Amniotic stem cell (primary cell): ENCODE measurements around the gene FAM184B.

Experiments used
- DNase-seq: peaks from one replicate; lab custom pipeline; 2025; lab: John Stamatoyannopoulos, UW

FAM184B gene

GRCh38 chr4:17636341-17636695 lies 145.1 kb downstream of the FAM184B start:
- DNase-seq = no peak

GRCh38 chr4:17635056-17635455 lies 146.4 kb downstream of the FAM184B start:
- no peak for DNase-seq

- DNase-seq = no peak
These were observed 147.8 kb downstream of the FAM184B start for GRCh38 chr4:17633600-17633999.

GRCh38 chr4:17630228-17630627 lies 151.2 kb downstream of the FAM184B start:
- DNase-seq = no peak

DNA sequence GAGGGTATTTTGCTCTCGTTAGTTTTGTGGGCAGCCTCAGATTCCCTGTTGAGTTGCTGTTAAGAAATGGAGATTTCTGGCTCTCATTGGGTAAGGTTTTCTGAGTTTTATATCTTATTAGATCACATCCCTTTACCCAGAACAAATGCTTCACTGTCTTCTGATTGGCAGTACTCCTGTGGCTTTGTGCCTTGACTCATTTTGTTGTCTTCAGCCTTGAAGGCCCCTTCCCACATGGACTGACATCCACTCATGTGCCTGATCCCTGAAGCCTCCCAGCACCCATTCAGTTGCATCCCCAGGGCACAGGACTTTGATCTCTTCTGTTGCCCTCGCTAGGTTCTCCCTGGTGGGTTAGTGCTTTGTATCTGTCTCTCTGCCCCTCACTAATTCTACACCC lies 156.6 kb downstream of the FAM184B start:
- DNase-seq = no peak

GRCh38 chr4:17623451-17624001 lies 157.9 kb downstream of the FAM184B start:
- no peak for DNase-seq

- peak; percentile 0 for DNase-seq
These were observed 161.9 kb downstream of the FAM184B start for GRCh38 chr4:17619416-17620105.

DNA sequence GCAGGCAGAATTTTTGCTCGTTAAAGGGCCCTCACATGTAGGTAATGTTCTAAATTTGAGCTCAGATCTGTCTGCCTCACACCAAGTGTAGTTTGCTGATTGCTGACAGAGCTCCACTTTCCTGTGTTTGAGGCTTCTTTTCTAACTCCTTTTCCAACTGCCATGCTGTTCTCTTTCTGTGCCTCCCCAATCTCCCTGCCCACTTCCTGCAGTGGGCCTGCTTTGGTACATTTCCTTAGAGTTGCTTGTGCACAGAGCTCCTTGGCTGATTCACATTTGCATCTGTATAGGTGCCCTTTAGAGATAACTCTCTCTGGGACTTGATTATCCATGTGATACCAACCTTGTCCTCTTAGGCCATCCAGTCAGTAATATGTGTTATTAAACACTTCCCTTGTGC lies 162.5 kb downstream of the FAM184B start:
- DNase-seq = no peak

- no peak for DNase-seq
These were observed 165.1 kb downstream of the FAM184B start for GRCh38 chr4:17616283-17616682.

DNA sequence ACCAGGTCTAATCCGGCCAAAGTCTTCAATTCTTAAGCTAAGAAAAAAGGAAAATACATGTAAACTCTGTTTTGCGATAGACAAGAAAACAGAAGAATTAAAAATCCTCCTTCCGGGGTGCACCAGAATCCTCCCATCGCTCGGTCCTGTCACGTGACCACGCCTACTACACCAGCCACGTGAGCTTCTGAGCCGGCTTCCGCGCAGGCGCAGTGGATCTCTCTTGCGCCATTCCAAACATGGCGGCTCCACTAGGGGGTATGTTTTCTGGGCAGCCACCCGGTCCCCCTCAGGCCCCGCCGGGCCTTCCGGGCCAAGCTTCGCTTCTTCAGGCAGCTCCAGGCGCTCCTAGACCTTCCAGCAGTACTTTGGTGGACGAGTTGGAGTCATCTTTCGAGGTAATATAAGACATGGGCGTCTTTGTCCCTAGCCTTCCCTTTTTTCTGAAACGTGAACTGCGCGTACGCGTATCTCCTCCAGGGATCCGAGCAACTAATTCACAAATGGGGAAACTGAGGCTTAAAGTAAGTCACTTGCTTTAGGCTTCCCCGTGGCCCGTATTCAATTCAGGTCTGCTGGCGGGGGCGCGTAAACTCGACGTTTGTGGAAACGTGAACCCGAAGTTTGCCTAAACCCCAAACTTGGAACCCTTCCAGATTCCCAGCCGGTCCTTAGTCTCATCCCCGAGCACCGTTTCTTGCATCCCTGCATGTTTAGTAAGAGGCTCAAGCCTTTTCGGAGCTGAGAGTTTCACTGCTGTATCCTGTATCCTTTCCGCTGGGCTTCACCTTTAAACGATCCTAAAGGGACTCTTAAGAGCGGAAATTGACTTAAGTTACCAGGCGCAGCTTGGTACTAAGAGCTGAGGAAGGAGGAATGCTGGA lies 166.8 kb downstream of the FAM184B start, which contains the start of gene MED28:
TSS of gene MED28 (plus strand) at position 226 of the 884 bp plus-strand sequence. CDS start at position 240, 14 bp downstream.
- DNase-seq = peak; percentile 89

DNA sequence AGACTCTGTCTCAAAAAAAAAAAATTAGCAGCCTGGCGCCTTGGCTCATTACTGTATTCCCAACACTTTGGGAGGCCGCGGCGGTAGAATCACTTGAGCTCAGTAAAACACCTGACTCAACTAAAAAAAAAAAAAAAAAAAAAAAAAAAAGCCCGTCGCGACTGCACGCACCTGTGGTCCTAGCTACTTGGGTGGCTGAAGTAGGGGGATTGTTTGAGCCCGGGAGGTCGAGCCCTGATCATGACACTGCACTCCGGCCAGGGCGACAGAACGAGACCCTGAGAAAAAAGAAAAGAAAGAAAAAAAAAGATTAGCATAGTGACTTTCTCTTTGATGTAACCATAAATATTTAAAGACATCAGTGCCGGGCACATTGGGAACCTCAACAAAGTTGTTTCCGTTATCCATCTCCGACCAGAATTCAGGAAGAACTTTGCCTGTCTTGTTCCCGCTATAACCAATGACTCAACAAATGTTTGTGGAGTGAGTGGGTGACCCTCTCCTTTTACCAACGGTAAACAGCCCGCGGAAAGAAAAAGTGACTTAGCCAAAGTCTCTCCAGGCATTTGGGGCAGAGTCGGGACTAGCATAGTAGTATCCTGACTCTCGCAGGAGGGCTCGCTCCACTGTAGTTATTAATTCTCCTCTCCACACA lies 167.5 kb downstream of the FAM184B start:
- DNase-seq = peak; percentile 75

- DNase-seq = no peak
These were observed 176.2 kb downstream of the FAM184B start for GRCh38 chr4:17605236-17605635.

DNA sequence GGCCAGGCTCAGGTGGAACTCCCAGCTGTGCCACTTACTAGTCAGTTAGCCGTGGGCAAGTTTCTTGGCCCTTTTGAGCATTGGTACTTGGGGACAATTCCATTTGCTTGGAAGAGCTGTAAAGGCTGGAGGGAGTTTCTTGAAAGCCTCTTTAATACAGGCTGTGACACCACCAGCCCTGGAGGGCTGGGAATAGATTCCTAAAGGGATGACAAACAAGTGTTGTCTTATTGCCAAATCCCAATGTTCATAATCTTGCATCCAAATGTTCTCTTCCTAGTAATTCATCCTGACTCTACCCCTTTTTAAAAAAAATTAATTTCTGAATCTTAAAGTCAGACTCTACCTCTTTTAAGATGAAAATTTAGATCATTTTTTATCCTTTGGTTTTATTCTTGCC lies 181.6 kb downstream of the FAM184B start:
- DNase-seq = no peak

DNA sequence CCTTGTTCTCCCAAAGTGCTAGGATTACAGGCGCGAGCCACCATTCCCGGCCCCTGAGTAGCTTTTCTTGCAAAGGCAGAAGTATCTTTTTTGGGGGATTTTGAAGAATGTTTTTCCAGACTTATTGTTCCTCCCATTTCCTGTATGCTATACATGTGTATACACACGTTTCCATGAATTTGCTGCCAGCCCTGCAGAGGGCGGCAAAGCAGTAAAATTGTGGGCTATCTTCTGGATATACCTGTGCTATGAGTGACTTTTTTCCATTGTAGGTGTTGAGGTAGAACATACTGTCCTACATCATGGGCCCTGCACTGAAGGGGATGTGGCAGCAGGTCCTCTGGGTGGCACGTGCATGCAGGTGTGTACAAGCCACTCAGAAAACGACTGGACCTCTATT lies 183.9 kb downstream of the FAM184B start:
- no peak for DNase-seq

DNA sequence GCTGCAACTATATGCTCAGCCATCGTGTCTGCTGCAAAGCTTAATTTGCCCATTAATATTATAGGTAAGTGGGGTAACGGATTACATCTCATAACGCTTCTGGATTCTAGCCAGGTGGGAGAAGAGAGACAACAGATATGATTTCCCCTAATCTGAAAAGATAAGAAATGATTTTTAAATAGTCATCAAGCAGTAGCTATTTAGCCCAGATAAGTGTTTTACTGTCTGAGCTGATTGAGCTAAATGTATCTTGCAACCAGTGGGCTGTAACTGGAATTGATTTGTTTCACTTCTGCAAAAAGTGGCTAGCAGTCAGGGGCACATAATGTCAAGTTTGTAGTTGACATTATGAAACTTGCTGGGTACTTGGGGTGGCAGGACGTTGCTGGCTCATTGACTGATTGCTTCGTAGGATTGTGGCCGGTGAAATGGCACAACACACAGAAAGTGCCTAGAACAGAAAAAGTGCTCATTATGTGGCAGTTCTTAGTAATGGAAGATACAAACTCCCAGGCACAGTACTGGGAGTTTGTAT lies 185.9 kb downstream of the FAM184B start:
- no peak for DNase-seq

DNA sequence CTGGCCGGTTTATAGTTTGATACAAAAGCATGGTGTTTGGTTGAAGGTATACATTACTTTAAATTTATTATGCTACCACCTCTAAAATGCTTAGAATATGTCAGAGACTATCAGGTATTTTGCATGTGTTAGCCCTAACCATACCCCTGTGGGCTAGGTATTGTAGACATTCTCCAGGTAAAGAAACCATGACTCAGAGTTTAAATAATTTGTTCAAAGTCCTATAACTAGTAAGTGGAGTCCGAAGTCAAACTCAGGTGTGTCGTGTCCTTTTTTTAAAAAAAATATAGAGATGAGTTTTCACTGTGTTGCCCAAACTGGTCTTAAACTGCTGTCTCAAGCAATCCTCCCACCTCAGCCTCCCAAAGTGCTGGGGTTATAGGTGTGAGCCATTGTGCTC lies 192.1 kb downstream of the FAM184B start:
- DNase-seq = no peak

DNA sequence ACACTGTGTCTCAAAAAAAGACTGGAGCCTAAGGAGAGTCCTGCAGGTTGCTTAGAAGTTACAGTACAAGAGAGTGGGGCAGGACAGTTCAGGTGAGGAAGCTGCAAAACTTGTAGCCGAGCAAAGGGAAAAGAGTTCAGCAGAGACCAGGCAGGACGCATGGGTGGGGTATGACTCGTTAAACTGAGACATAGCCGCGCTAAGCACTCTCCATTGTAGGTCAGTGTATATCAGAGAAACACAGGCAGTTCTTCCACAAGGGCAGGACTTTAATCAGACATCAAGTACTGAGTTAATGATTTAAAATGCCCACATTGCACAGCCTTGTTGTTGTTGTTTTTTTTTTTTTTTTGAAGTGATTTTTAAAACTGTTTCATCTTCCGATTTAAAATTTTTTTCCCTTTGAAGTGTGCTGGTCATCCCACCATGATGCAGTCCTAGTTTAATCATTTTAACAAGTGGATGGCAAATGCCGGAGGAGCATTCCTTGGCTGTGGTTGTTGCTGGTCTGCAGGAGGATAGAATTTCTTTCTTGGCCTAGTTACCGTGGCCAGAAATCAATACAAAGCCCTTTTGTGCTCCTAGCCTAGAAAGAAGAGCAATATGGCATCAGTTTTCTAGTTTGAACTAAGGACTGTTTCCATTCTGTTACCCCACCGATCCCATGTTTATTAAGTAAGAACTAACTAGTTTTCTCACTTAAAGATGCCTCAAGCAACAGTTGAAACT lies 194.2 kb downstream of the FAM184B start:
- no peak for DNase-seq

DNA sequence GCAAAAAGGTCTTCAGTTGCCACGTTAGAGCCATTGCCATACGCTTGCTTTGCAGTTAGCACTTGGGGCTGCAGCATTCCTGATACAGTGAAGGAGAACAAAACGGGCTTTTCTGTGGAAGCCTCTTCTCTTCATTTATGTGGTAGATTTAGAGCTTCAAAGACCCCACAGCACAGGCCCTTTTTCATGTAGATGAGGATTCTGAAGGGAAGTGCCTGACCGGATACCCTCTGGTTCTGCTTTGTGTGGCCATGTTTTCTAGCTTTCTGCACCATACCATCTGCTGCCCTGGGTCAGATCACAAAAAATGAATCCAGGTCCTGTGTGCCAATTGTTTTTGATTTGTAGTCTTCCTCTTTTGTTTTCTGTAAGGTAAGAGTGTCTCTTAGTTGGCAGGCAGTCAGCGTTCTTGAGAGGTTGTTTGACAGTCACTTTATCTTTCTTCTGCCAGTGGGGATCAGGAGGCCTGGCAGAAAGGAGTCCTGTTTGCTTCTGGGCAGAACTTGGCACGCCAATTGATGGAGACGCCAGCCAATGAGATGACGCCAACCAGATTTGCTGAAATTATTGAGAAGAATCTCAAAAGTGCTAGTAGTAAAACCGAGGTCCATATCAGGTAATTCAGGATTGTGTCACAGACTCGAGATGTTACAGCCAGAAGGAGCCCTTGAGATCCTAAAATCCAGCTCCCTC lies 196.8 kb downstream of the FAM184B start:
- DNase-seq = no peak

- no peak for DNase-seq
These were observed 197.5 kb downstream of the FAM184B start for GRCh38 chr4:17583941-17584340.

DNA sequence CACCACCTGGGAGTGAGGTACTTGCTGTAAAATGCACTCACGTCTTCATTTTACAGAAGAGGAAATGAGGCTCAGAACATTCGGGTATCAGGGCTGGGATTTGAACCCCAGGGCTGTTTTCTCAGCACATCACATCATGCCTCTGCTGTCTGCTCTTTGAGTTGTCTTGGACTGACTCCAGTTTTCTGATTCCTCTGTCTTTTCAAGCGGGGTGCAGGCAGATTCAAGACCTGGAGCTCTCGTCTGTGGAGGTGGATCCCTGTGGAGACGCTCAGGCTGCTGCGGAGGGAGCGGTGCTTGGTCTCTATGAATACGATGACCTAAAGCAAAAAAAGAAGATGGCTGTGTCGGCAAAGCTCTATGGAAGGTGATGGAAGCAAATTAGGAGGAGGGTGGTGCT lies 198.1 kb downstream of the FAM184B start:
- DNase-seq = no peak

DNA sequence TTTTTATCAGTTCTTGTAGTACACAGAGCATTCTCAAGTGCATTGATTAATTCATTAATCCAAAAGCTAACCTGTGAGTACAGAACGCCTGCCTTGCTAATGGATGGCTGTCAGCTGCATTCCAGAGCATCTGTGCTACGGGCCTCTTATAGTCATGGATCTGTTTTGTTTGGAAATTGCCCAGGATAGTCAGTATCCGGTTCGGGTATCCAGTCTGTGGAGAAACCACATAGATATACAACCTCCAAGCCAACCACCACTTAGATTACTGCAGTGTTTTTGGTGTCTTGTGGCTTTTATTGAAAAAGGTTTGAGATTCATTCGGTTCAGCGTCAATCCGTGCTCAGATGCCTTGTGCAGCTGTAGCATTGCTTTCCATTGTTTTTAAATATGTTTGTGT lies 200.5 kb downstream of the FAM184B start:
- DNase-seq = no peak
